Medulla oblongata (tissue), 1 donor: Measurements from ENCODE around the gene CD81.

Experiments used
- DNase-seq: peaks from one replicate; pipeline ENCODE4 v3.0.0-alpha.2; 2015; ENCODE audit errors: extremely low spot score

The CD81 gene

GRCh38 chr11:2390091-2390724, 13.1 kb downstream of the CD81 start:
- no peak for DNase-seq

DNA sequence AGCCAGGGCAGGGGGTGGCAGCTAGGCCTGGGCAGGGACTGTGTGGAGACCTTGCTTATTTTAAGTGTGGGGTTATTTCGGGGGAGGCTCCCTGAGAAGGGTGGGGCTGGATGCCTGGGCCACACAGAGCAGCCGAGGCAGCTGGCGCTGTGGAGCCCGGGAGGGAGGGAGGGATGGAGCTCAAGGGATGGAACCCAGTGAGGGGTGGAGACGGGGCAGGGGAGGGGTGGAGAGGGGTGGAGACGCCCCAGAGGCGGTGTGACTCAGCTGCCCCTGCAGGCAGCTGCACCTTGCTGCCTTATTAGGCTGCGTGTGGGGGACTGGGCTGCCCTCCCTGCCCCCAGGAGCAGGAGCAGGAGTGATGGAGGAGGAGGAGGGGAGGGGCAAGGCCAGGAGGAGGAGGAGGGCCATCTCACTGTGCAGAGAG, 13.6 kb downstream of the CD81 start:
- no peak for DNase-seq

- no peak for DNase-seq
Observed at GRCh38 chr11:2391181-2391975, 14.3 kb downstream of the CD81 start.

GRCh38 chr11:2392241-2392959, 15.3 kb downstream of the CD81 start:
- DNase-seq = no peak

- no peak for DNase-seq
Observed at GRCh38 chr11:2393111-2393868, 16.2 kb downstream of the CD81 start.

DNA sequence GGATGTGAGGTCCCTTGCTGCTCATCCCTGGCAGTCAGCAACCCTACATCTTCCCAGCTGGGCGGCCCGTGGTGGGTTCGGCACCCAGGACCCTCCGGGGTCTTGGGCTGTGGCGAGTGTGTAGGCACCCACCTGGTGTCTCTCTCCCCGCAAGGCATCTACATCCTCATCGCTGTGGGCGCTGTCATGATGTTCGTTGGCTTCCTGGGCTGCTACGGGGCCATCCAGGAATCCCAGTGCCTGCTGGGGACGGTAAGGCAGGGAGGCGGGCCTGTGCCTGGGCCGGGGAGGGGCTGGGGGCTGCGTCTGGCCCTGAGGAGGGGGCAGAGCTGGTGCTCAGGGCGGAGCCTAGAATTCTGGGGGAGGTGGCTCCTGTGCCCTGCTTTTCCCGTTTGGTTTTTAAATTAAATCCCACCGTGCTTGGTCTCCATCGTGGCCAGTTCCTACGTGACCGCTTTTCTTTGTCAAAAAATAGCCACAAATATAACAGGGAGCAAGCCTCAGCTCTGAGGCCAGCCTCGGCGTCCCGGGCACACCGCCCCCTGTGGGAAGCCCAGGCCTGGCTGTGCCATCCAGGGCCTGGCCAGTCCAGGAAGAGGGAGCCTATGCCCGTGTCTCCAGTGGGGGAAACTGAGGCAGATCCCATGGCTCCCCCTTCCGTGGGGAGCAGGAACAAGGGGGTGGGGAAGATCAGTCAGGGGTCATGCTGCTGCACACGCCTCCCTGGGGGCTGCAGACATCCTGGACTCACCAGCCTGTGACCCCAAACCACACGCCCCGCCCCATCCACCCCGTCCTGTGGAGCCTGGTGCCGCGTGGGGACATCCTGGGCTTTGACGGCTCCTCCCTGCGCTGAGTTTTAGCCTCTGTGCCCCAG, 17.1 kb downstream of the CD81 start:
- DNase-seq = no peak

GRCh38 chr11:2394818-2395105, 17.7 kb downstream of the CD81 start:
- no peak for DNase-seq

- no peak for DNase-seq
Observed at GRCh38 chr11:2395211-2395730, 18.2 kb downstream of the CD81 start.

- no peak for DNase-seq
Observed at GRCh38 chr11:2395856-2396255, 18.7 kb downstream of the CD81 start.

GRCh38 chr11:2396471-2396870, 19.4 kb downstream of the CD81 start:
- DNase-seq = no peak

DNA sequence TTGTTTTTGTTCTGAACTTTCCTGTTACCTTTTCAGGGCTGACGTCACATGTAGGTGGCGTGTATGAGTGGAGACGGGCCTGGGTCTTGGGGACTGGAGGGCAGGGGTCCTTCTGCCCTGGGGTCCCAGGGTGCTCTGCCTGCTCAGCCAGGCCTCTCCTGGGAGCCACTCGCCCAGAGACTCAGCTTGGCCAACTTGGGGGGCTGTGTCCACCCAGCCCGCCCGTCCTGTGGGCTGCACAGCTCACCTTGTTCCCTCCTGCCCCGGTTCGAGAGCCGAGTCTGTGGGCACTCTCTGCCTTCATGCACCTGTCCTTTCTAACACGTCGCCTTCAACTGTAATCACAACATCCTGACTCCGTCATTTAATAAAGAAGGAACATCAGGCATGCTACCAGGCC, 19.9 kb downstream of the CD81 start:
- no peak for DNase-seq

GRCh38 chr11:2398664-2399355, 21.7 kb downstream of the CD81 start:
- DNase-seq = no peak

GRCh38 chr11:2399488-2400068, 22.5 kb downstream of the CD81 start:
- peak; percentile 50 for DNase-seq

- DNase-seq = peak; percentile 100
Observed at GRCh38 chr11:2400069-2400761, 23.1 kb downstream of the CD81 start, which contains the start of gene TSSC4. Gene TSSC4, plus strand, starts transcription at chr11:2400750. Its CDS starts 1,884 bp downstream, at chr11:2402634.

DNA sequence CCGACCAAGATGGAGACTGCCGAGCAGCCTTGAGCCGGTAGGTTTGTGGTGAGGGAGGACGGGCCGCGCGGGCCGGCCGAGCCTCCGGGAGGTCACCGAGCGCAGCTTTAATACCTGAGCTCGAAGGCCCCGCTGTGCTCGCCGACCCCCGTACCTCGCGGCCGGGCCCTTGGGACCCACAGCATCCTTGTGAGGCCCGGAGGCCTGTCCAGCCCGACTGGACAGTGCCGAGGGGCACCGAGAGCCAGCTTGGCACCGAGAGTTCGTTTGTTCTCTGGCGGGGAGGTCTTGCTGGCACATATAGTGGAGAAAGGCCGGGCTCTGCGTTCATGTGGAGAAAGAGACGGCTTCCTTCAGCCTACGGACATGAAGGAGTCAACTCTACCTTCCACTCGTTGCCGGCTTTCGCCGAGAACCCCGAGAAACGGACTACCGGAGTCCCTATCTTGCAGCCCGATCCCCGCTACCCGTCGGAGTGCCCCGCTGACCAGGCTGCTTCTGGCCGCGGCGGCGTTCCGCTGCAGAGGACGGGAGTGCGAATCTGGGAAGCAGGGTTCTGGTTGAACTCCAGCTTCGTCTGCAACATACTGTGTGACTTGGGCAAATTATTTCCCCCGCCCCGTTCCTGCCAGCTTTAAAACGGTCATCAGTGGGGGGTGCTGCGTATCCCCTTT, 23.8 kb downstream of the CD81 start:
- no peak for DNase-seq

DNA sequence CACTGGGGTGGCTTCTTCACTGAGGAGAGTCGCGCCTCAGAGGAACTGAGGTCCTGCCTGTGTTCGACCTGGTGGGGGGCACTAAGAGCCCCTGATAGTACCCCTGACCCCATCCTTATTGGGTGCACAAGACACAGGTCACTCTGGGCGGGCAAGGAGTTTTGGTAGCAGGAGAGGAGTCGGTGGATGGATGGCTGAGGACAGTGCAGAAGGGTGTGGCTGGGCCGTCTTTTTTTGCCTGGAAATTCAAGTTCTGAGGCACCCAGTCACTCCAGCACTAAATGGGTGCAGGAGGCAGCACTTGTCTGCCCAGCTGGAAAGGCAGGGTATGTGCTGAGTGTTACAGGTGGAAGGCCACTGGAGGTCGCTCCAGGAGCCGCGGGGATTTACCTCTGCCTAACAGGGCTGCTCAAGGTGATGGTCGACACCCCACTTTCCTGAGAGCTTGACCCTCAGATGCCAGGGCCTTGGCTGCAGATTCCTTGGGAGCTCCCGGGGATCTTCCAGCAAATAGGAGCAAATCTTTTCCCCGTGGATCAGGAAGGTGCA, 24.4 kb downstream of the CD81 start:
- no peak for DNase-seq

DNA sequence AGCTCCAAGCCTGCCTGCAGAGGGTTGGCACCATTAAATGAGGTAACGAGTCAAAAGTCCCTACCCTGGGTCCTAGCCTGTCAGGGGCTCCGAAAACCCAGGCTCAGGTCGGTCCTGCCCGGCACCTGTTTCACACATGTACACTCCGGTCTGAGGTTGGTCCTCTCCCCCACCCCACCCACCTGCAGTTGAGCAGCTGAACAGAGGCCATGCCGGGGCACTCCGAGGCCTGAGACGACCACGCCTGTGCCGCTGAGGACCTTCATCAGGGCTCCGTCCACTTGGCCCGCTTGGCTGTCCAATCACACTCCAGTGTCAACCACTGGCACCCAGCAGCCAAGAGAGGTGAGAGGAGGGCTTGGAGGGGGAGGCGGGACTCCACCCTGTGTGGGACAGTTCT, 25.0 kb downstream of the CD81 start:
- DNase-seq = no peak

DNA sequence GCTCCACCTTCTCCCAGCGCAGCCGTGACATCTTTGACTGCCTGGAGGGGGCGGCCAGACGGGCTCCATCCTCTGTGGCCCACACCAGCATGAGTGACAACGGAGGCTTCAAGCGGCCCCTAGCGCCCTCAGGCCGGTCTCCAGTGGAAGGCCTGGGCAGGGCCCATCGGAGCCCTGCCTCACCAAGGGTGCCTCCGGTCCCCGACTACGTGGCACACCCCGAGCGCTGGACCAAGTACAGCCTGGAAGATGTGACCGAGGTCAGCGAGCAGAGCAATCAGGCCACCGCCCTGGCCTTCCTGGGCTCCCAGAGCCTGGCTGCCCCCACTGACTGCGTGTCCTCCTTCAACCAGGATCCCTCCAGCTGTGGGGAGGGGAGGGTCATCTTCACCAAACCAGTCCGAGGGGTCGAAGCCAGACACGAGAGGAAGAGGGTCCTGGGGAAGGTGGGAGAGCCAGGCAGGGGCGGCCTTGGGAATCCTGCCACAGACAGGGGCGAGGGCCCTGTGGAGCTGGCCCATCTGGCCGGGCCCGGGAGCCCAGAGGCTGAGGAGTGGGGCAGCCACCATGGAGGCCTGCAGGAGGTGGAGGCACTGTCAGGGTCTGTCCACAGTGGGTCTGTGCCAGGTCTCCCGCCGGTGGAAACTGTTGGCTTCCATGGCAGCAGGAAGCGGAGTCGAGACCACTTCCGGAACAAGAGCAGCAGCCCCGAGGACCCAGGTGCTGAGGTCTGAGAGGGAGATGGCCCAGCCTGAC, 26.0 kb downstream of the CD81 start:
- no peak for DNase-seq
